Esophagus muscularis mucosa (tissue), 2 donors: ENCODE data around the gene PRDX2.

Source experiments
- EP300 ChIP-seq: sonication (generic); formaldehyde crosslinking; IDR thresholded peaks from one replicate; pipeline ENCODE4 v1.6.1; 2017; ENCODE audit warnings: antibody characterized with exemption
- POLR2A ChIP-seq: fragments of 450-650 bp; IDR thresholded peaks from one replicate; pipeline ENCODE4 v1.6.1; 2017; ENCODE audit warnings: antibody characterized with exemption, moderate library complexity, mild to moderate bottlenecking, low read depth

DNA sequence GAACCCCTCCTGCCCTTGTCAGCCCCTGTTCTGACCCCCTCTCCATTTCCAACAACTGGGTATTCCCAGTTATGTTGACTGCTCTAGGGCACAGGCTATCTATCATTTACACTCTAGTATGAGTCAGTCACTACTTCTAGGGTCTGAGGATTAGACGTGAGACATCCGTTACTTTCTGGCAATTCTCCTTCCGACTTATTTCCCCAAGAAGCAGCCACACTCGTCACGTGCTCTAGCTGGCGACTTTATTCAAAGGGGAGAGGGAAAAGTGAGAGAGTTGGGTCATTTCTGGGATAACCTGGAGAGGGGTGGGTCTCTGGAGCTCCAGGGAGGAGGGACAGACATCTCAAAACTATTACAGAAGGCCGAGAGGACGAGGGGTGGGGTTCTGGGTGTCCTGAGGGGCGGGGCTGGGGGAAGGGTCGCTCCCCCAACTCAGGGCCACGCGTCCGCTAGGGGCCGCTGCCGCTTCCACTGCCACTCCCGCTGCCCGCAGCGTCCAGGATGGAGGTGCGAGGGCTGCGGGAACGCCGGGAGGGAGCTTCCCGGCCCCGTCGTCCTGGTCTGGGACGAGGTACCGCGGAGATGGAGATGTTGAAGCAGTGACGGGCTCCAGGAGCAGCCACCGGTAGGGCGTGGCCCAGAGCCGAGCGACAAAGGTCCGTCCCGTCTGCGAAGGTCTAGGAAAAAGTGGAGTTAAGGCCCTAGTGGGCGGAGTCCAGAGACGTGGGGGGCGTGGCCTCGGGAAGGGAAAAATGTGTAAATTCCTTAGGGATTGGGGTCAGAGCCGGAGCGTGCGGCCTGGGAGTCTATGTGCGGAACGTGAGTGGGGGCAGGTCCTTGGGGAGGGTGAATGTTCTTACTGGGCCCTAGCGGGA, 23.9 kb upstream of the PRDX2 start:
- TF ChIP-seq EP300 (no peak), POLR2A (no peak)
